GM19025 (cell line): ENCODE data around the gene TUBB4A.
"Not testable (repeated sequence)": the region's sequence is repeated elsewhere in the genome, so short reads cannot be mapped to it uniquely, and the experiment has no call there.

Source experiments
- ATAC-seq: cut with Tn5 transposase; IDR thresholded peaks from one replicate; pipeline ENCODE4 v1.9.1; 2021; ENCODE audit warnings: mild to moderate bottlenecking, low read depth, moderate library complexity; ENCODE audit not compliant: unreplicated experiment

TUBB4A gene

GRCh38 chr19:6527893-6528543, 25.9 kb upstream of the TUBB4A start:
- ATAC-seq = peak; percentile 33

GRCh38 chr19:6524311-6524710, 22.2 kb upstream of the TUBB4A start:
- no peak for ATAC-seq

DNA sequence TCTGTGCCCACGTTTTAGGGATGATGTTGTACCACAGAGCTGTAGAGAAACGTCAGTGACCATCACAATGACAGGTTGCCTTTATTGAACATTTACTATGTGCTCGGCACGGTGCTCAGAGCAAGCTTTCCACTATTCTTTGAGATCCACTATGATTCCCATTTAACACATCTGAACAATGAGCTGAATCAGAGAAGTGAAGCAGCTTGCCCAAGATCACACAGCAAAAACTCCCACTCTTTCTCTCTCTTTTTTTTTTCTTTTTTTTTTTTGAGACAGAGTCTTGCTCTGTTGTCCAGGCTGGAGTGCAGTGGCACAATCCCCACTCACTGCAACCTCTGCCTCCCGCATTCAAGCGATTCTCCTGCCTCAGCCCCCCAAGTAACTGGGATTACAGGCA, 20.6 kb upstream of the TUBB4A start:
- no peak for ATAC-seq

- peak; percentile 35 for ATAC-seq
Observed at GRCh38 chr19:6521718-6522646, 19.9 kb upstream of the TUBB4A start.

- ATAC-seq = no peak
Observed at GRCh38 chr19:6519289-6519688, 17.2 kb upstream of the TUBB4A start.

DNA sequence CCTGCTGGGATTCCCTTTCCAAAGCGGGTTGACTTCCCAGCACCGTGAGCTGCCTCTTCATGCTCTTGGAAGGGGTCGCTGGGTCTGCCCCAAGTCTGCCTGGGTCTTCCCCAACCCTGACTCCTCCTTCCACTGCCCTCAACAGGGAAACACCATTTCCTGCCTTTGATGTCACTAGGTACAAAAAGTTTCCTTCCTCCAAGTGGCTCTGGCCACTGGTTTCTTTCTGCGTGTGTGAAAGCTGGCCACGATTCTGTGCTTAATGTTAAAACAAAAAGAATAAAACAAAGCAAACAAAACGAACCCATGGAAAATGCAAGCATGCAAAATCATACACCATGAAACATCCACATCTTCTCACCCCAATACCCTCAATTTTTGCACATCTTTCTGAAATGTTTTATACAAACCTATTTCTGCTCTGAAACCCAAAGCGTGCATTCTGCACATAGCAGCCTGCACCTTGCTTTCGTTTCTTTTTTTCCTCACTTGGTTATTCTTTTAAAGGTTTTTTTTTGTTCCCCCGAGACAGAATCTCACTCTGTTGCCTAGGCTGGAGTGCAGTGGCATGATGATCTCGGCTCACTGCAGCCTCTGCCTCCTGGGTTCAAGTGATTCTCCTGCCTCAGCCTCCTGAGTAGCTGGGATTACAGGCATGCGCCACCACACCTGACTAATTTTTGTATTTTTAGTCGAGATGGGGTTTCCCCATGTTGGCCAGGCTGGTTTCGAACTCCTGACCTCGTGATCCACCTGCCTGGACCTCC, 16.2 kb upstream of the TUBB4A start:
- no peak for ATAC-seq

GRCh38 chr19:6516659-6517291, 14.7 kb upstream of the TUBB4A start:
- ATAC-seq = no peak

DNA sequence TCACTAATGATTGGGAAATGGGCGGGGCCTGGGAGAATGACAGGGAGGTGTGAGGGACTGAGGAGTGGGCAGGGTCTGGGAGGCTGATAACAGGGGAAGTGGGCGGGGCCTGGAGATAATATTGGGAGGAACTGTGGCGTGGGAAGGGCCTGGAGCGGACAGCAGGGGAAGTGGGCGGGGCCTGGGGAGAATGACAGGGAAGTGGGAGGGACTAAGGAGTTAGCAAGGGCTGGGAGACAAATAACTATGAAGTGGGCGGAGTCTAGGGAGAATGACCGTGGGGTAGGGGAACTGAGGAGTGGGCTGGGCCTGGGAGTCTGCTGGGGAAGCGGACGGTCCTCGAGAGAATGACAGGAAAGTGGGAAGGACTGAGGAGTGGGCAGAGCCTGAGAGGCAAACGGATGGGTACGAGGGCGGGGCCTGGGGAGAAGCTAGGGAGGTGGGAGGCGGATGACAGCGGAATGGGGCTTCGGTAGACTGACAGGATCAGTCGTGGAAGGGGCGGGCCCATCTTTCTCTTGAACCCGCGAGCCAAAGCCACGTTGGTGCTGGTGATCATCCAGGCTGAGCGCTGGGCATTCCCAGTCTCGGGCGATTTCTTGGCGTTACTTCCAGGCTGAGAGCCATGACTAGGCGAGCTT, 14.0 kb upstream of the TUBB4A start:
- no peak for ATAC-seq

DNA sequence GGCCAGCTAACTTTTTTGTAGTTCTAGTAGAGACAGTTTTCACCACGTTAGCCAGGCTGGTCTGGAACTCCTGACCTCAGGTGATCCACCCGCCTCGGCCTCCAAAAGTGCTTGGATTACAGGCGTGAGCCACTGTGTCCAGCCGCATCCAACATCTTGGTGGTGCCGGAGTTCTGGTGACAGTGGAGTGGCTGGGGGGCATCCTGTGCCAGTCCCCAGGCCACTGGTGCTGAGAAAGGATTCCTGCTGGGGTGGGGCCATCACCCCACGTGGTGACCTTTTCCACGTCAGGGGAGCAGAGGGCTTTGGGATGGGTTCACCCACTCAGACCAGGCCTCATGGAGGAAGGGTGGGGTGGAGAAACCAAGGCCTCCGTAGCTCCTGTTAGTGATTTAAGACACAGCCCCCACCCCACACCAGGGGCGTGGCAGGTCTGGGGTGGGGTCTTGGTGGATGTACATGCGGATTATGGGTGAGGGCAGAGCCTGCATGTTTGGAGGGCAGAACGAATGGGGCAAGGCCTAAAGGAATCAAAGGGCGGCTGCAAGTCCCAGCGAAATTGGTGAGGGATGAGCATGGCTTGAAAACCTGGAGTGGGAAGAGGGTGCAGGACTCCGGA, 12.9 kb upstream of the TUBB4A start:
- no peak for ATAC-seq

DNA sequence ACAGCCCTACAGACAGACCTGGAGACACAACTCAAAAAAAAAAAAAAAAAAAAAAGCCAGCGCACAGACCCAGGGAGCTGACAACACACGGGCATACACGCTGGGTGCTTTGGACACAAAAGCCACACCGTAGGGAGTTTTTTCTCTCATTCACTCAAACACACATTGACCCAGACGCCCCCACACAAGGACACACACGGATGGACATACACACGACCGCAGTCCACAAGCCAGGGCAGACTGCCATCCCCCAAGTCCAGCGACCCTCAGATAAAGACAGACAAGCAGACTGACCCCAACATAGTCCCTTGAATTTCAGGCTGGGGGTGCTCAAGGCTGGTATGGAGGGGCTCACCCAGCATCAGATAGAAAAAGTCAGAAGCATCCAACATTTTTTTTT, 12.0 kb upstream of the TUBB4A start:
- ATAC-seq = no peak

DNA sequence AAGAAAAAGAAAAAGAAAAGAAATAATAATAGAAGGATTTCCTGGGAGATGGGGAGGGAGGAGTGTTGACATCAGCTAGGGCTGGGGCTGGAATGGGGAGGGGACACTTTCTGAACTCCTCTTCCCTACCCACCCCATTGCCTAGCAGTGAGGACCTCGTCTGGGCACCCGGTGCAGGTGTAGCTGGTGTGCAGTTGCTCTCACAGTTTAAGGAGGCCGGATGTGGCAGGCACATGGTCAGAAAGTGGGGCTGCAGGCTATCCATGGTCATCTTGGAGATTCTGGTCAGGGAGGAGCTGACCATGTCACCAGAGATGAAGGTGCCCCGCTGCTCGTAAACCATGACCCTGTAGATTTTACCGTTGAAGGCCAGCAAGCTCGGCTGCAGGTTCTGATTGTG, 8.5 kb upstream of the TUBB4A start:
- no peak for ATAC-seq

DNA sequence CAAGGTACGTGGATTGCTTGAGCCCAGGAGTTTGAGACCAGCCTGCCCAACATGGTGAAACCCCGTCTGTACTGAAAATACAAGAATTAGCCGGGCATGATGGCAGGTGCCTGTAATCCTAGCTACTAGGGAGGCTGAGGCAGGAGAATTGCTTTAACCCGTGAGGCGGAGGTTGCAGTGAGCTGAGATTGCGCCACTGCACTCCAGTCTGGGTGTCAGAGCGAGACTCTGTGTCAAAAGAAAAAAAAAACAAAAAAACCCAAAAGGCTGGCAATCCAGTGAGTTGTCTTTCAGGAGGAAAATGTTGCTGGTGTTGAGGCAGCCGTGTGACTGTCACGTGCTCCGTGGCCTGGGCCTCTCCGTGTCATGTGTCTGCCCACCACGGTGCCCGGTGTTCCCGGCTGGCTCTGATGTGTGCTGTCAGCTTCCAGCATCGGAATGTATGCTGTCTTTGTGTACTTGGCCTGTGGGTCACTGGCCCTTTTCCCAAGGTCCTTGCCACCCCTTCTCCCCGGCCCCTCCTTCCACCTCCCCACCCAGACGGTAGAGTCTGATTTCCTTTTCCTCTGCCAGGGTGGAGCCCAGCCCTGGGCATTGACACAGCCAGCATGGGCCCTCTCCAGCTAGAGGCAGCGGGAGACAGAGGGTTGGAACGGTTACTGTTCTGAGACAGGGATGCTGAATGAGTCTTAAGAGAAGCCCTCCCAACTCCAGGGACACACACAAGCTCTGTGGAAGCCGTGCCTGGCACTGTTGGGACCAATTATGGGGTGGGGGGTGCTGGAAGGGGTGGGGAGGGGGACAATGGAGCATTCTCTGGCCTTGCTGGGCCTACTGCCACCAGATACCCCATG, 7.2 kb upstream of the TUBB4A start:
- no peak for ATAC-seq

DNA sequence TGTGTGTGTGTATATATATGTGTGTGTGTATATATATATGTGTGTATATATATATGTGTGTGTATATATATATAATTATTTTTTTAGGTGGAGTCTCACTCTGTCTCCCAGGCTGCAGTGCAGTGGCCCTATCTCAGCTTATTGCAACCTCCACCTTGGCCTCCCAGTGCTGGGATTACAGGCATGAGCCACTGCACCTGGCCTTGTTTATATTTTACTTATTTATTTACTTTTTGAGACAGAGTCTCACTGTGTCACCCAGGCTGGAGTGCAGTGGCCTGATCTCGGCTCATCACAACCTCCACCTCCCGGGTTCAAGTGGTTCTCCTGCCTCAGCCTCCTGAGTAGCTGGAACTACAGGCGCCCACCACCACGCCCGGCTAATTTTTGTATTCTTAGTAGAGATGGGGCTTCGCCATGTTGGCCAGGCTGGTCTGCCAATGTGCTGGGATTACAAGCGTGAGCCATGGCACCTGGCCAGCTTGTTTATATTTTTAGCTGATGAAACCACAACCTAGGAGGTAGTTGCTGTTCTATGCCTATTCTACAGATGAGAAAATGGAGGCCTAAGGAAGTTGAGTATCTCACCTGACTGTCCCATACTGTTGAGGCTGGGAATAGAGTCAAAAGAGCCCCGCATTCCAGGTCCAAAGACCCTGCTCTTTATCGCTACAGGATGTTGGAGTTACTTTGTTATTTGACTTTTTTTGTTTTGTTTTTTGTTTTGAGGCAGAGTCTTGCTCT, 6.1 kb upstream of the TUBB4A start:
- not testable (repeated sequence) for ATAC-seq

DNA sequence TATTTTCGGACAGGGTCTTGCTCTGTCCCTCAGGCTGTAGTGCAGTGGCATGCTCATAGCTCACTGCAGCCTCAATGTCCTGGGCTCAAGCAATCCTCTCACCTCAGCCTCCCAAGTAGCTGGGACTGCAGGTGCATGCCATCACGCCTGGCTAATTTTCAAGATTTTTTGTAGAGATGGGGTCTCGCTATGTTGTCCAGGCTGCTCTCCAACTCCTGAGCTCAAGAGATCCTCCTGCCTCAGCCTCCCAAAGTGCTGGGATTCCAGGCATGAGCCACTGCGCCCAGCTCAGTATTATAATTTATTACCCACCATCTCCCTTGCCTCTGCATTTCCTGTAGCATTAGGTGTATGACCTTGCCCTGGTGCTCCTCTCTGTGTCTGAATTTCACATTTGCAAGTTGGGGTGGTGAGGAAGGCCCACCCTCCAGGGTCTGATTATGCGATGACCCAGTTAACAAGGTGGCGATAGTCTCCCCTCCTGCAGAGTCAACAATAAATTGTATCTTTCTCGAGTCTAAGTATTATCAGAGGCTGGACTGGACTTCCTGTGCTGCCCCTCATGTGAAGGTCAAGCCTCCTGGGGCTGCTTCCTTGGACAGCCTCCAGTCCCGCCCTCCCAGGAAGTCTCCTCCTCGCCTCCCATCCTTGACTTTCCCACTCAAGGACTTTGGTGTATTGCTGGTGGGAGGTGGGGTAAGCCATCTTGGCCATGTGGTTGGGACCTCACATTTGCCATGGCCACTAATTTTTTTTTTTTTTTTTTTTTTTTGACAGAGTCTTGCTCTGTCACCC, 1.5 kb upstream of the TUBB4A start:
- ATAC-seq = no peak

DNA sequence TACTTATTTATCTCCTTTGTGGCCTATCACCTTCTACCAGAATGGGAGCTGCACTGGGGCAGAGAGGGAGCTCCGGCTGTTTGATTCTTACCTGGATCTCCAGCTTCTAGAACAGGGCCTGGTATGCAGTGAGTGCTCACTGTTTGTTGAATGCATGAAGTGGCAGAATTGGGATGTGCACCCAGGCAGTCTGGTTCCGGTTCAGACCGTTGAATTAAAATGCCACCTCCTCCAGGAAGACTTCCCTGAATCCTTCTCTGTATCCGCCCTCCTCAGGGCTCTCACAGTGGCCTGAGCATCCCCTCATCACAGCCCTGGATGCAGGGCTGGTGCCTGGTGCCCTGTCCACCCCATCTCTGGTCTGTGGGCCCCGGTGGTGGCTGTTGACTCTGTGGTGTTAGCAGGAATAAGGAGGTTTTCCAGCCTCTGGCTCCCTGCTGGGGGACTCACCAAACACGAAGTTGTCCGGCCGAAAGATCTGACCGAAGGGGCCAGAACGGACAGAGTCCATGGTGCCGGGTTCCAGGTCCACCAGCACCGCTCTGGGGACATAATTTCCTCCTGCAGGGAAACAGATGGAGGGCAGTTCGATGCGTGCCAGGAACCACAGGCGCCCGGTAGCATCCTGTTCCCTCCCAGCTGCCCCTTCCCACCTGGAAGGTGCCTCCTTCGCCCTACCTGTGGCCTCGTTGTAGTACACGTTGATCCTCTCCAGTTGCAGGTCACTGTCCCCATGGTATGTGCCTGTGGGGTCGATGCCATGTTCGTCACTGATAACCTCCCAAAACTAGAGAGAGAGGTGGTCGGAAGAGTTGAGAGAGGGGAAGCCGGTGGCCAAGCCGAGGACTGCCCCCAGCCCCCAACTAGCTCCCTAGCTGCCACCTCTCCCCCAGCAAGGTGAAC, 1.0 kb downstream of the TUBB4A start:
- no peak for ATAC-seq

DNA sequence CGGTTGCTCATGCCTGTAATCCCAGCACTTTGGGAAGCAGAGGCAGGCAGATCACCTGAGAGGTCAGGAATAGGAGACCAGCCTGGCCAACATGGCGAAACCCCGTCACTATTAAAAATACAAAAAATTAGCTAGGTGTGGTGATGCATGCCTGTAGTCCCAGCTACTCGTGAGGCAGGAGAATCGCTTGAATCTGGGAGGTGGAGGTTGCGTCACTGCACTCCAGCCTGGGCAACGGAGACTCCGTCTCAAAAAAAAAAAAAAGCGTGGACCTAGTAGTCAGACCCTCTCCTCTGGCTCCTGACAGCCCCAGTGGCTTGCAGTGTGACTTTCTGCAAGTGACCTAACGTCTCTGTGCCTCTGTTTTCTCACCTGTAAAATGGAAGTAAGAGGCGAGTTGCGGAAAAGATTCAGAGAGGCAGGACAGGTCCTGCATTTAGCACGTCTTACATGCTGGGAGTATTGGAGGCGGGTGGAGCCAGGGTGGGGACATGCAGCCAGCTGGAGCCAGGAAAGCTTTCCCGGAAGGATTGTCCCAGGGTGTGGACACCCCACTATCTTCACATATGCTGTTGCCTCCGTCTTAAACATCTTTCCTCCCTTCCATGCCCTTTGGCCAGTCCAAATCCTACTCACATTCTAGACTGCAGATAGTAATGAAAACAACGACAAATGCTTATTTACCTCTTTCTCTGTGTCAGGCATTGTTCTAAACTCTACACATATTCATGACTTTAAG, 2.9 kb downstream of the TUBB4A start:
- no peak for ATAC-seq
